ENCODE results near the gene UBAC2.
"Not testable (repeated sequence)": the region's sequence is repeated elsewhere in the genome, so short reads cannot be mapped to it uniquely, and the experiment has no call there.

Gene UBAC2

DNA sequence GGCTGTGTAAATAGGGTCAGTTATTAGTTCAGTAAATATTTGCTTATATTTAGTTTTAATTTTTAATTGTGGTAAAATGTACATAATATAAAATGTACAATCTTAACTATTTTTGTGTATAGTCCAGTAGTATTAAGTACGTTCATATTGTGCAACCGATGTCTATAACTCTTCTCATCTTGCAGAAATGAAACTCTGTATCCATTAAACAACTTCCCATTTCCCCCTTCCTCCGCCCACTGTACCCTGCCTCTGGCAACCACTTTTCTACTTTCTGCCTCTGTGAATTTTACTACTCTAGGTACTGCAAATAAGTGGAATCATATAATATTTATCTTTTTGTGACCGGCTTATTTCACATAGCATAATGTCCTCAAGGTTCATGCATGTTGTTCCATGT, 24.4 kb downstream of the UBAC2 start:
- H3K4me3 ChIP-seq (ENCODE audit: low read depth, low read length): no peak overlapping the region
- no peaks in the 10 kb centered on the region for H3K9me3 ChIP-seq (ENCODE audit: control insufficient read depth, insufficient read depth, low read length)
- H3K9ac ChIP-seq (ENCODE audit: low read depth, low read length): no peak overlapping the region
- 0 out of 2 replicates have a peak, but pooled peaks cover 4% of the 10 kb centered on the region for H3K36me3 ChIP-seq (ENCODE audit: control insufficient read depth, insufficient read depth, low read length)
- H3K27ac ChIP-seq (ENCODE audit: low read depth, low read length): no peak overlapping the region
- H3K27me3 ChIP-seq (ENCODE audit: control insufficient read depth, insufficient read depth, low read length): no peaks in the 10 kb centered on the region
- peaks cover 15% of the 10 kb centered on the region for H3K4me1 ChIP-seq (ENCODE audit: control insufficient read depth, insufficient read depth, low read length)

DNA sequence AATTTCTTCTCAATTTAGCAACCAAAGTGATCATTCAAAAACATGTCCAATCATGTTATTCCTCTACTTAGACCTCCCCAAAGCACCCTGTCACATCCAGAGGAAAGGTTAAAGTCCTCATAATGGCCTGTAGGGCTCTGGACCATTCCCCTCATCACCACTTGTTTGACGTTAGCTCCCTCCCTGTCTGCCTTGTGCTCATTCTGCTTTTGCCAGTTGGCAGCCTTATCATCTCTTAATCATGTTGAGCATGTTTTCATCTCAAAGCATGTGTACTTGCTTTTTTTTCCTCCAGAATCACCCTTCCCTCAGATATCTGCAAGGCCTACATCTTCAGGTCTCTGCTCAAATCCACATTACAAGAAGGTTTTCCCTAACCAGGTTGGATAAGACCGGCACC, 25.9 kb downstream of the UBAC2 start:
- no peaks in the 10 kb centered on the region for H3K27me3 ChIP-seq (ENCODE audit: control insufficient read depth, insufficient read depth, low read length)
- no peak overlapping the region for H3K9ac ChIP-seq (ENCODE audit: low read depth, low read length)
- H3K4me3 ChIP-seq (ENCODE audit: low read depth, low read length): no peak overlapping the region
- 0 out of 2 replicates have a peak, but pooled peaks cover 4% of the 10 kb centered on the region for H3K36me3 ChIP-seq (ENCODE audit: control insufficient read depth, insufficient read depth, low read length)
- H3K9me3 ChIP-seq (ENCODE audit: control insufficient read depth, insufficient read depth, low read length): no peaks in the 10 kb centered on the region
- peaks cover 6% of the 10 kb centered on the region for H3K4me1 ChIP-seq (ENCODE audit: control insufficient read depth, insufficient read depth, low read length)
- no peak overlapping the region for H3K27ac ChIP-seq (ENCODE audit: low read depth, low read length)

- no peaks in the 10 kb centered on the region for H3K27me3 ChIP-seq (ENCODE audit: control insufficient read depth, insufficient read depth, low read length)
- H3K4me3 ChIP-seq (ENCODE audit: low read depth, low read length): no peak overlapping the region
- H3K27ac ChIP-seq (ENCODE audit: low read depth, low read length): no peak overlapping the region
- H3K9ac ChIP-seq (ENCODE audit: low read depth, low read length): no peak overlapping the region
- no peaks in the 10 kb centered on the region for H3K9me3 ChIP-seq (ENCODE audit: control insufficient read depth, insufficient read depth, low read length)
- H3K4me1 ChIP-seq (ENCODE audit: control insufficient read depth, insufficient read depth, low read length): peaks cover 6% of the 10 kb centered on the region; the same call in 1 of the 2 replicates
- H3K36me3 ChIP-seq (ENCODE audit: control insufficient read depth, insufficient read depth, low read length): no peaks in the 10 kb centered on the region
Observed at GRCh38 chr13:99227331-99227900, 26.8 kb downstream of the UBAC2 start.

- H3K4me3 ChIP-seq (ENCODE audit: low read depth, low read length): no peak overlapping the region
Observed at GRCh38 chr13:99227909-99228688, 27.4 kb downstream of the UBAC2 start.

DNA sequence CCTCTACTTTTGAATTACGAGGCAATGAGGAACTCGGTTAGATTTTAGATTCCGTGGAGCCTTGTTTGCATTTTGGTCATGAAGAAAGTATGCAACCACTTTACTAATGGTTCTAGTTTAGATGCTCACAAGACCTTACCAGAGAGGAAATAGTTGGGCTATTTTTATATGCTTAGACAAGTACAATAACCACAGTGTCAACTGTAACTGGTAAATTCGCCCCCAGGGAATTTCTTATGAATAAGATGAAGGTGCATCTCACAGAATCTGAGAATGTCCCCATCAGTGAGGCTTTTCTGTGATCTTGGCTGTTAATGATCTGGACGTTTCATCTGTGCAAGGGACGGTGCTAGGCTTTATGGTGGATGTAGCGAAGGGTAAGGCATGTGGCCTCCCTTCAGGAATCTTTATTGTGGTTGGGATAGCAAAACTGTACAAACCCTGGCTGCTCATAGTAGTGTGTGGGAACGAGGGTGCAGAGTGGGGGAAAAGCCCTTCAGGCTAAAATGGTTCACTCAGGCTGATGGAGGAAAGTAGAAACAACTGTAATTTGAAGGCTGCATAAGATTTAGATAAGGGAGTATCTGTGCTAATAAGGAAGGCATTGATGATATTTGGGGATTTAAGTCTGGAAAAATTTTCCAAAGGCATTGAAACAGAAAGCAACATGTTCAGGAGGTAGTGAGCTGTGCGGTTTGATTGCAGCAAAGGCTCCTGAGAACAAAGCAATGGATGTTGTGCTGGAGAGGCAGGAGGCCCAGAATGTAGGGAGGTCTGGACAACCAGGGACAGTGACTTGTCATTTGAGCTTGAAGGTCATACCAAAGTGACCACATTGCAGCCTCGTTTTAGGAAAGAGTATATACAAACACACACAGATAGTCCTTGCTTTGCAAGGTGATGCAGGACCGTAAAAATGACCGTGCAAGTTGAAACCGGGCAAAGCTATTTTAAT, 28.4 kb downstream of the UBAC2 start:
- no peaks in the 10 kb centered on the region for H3K9me3 ChIP-seq (ENCODE audit: control insufficient read depth, insufficient read depth, low read length)
- no peak overlapping the region for H3K9ac ChIP-seq (ENCODE audit: low read depth, low read length)
- 0 out of 2 replicates have a peak, but pooled peaks cover under 1% of the 10 kb centered on the region for H3K4me1 ChIP-seq (ENCODE audit: control insufficient read depth, insufficient read depth, low read length)
- no peaks in the 10 kb centered on the region for H3K27me3 ChIP-seq (ENCODE audit: control insufficient read depth, insufficient read depth, low read length)
- H3K4me3 ChIP-seq (ENCODE audit: low read depth, low read length): no peak overlapping the region
- no peaks in the 10 kb centered on the region for H3K36me3 ChIP-seq (ENCODE audit: control insufficient read depth, insufficient read depth, low read length)
- no peak overlapping the region for H3K27ac ChIP-seq (ENCODE audit: low read depth, low read length)

More at GRCh38 chr13:99227909-99228688, 27.4 kb downstream of the UBAC2 start:
- Histone ChIP-seq H3K4me1 (ENCODE audit: control insufficient read depth, insufficient read depth, low read length) (peaks cover 6% of the 10 kb centered on the region; the same call in 1 of the 2 replicates), H3K9ac (ENCODE audit: low read depth, low read length) (no peak overlapping the region), H3K9me3 (ENCODE audit: control insufficient read depth, insufficient read depth, low read length) (no peaks in the 10 kb centered on the region), H3K36me3 (ENCODE audit: control insufficient read depth, insufficient read depth, low read length) (no peaks in the 10 kb centered on the region), H3K27ac (ENCODE audit: low read depth, low read length) (no peak overlapping the region), H3K27me3 (ENCODE audit: control insufficient read depth, insufficient read depth, low read length) (no peaks in the 10 kb centered on the region)

- H3K9me3 ChIP-seq (ENCODE audit: control insufficient read depth, insufficient read depth, low read length); H3K4me3 ChIP-seq (ENCODE audit: low read depth, low read length); H3K27ac ChIP-seq (ENCODE audit: low read depth, low read length); H3K36me3 ChIP-seq (ENCODE audit: control insufficient read depth, insufficient read depth, low read length); H3K27me3 ChIP-seq (ENCODE audit: control insufficient read depth, insufficient read depth, low read length); H3K9ac ChIP-seq (ENCODE audit: low read depth, low read length); H3K4me1 ChIP-seq (ENCODE audit: control insufficient read depth, insufficient read depth, low read length): not testable (repeated sequence)
Observed at GRCh38 chr13:99230588-99230987, 29.9 kb downstream of the UBAC2 start.

DNA sequence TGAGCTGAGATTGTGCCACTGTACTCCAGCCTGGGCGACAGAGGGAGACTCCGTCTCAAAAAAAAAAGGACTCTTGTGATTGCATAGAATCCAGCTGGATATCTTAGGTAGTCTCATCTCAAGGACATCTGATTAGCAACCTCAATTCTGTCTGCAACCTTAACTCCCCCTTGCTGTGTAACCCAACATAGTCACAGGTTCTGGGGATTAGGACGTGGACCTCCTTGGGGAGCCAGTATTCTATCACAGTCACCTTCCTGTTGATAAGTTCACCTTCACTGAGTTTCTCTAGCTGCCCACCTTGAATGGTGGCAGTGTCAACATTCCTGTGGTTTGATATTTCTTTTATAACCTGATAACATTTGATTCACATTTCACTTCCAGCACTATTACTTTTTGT, 30.3 kb downstream of the UBAC2 start:
- H3K27ac ChIP-seq (ENCODE audit: low read depth, low read length): no peak overlapping the region
- H3K4me1 ChIP-seq (ENCODE audit: control insufficient read depth, insufficient read depth, low read length): no peaks in the 10 kb centered on the region
- H3K9me3 ChIP-seq (ENCODE audit: control insufficient read depth, insufficient read depth, low read length): no peaks in the 10 kb centered on the region
- H3K4me3 ChIP-seq (ENCODE audit: low read depth, low read length): no peak overlapping the region
- no peak overlapping the region for H3K9ac ChIP-seq (ENCODE audit: low read depth, low read length)
- no peaks in the 10 kb centered on the region for H3K36me3 ChIP-seq (ENCODE audit: control insufficient read depth, insufficient read depth, low read length)
- H3K27me3 ChIP-seq (ENCODE audit: control insufficient read depth, insufficient read depth, low read length): no peaks in the 10 kb centered on the region

- H3K9ac ChIP-seq (ENCODE audit: low read depth, low read length): no peak overlapping the region
- H3K36me3 ChIP-seq (ENCODE audit: control insufficient read depth, insufficient read depth, low read length): no peaks in the 10 kb centered on the region
- H3K9me3 ChIP-seq (ENCODE audit: control insufficient read depth, insufficient read depth, low read length): no peaks in the 10 kb centered on the region
- no peak overlapping the region for H3K4me3 ChIP-seq (ENCODE audit: low read depth, low read length)
- no peaks in the 10 kb centered on the region for H3K4me1 ChIP-seq (ENCODE audit: control insufficient read depth, insufficient read depth, low read length)
- no peak overlapping the region for H3K27ac ChIP-seq (ENCODE audit: low read depth, low read length)
- no peaks in the 10 kb centered on the region for H3K27me3 ChIP-seq (ENCODE audit: control insufficient read depth, insufficient read depth, low read length)
Observed at GRCh38 chr13:99231721-99232120, 31.1 kb downstream of the UBAC2 start.

DNA sequence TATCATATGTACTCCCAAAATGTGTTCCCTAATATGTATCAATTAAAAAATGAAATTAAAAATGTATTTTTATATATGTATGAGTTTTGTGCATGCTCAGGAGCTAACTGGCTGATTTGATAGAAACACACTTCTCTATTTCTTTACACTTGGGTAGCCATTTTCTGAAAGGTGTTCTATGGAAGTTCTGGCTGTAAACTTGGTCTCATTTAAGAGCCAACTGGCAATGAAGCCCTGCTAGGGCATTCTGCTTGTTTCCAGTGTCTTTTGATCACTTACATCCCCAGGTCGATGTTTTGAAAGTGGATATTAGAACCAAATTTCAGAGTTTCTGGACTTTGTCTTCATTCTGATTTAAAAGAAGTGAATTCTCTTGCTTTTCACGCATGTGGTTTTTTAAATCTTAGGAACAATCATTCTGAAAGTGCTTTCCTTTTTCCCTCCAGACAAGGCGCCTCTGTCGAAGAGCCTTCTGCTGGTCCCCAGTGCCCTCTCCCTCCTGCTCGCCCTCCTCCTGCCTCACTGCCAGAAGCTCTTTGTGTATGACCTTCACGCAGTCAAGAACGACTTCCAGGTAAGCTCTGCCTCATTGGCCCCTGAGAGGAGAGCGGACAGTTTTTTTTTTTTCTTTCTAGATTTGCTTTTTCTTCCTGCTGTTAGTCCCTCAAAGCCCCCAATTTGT, 37.5 kb downstream of the UBAC2 start:
- Histone ChIP-seq H3K27ac (ENCODE audit: low read depth, low read length) (no peak overlapping the region), H3K36me3 (ENCODE audit: control insufficient read depth, insufficient read depth, low read length) (peaks cover 35% of the 10 kb centered on the region), H3K9me3 (ENCODE audit: control insufficient read depth, insufficient read depth, low read length) (0 out of 2 replicates have a peak, but pooled peaks cover 5% of the 10 kb centered on the region), H3K27me3 (ENCODE audit: control insufficient read depth, insufficient read depth, low read length) (no peaks in the 10 kb centered on the region), H3K4me1 (ENCODE audit: control insufficient read depth, insufficient read depth, low read length) (no peaks in the 10 kb centered on the region), H3K4me3 (ENCODE audit: low read depth, low read length) (no peak overlapping the region), H3K9ac (ENCODE audit: low read depth, low read length) (no peak overlapping the region)

DNA sequence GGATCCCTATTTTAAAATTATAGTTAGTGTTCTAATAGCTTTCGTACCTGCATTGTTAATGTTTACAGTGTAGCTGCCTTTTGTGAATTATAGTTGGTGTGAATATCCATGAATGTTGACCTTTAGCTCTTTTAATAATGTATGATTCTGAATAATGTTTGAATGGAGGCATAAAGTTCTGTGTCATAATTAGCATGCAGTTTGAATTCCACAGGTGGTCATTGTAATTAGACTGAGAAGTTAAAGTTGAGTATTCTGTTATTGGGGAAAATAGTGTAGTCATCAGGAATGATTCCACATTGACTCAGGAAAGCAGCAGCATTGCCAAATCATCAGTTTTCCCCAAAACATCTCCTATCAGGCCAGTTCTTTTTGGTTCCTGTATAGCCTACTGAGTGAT, 45.4 kb downstream of the UBAC2 start:
- Histone ChIP-seq H3K27ac (ENCODE audit: low read depth, low read length) (no peak overlapping the region), H3K4me1 (ENCODE audit: control insufficient read depth, insufficient read depth, low read length) (peaks cover 3% of the 10 kb centered on the region; the same call in 1 of the 2 replicates), H3K4me3 (ENCODE audit: low read depth, low read length) (no peak overlapping the region), H3K9ac (ENCODE audit: low read depth, low read length) (no peak overlapping the region), H3K36me3 (ENCODE audit: control insufficient read depth, insufficient read depth, low read length) (peaks cover 42% of the 10 kb centered on the region), H3K27me3 (ENCODE audit: control insufficient read depth, insufficient read depth, low read length) (no peaks in the 10 kb centered on the region), H3K9me3 (ENCODE audit: control insufficient read depth, insufficient read depth, low read length) (0 out of 2 replicates have a peak, but pooled peaks cover under 1% of the 10 kb centered on the region)

Measured in HUES48 (cell line).